HG02798 (cell line): Measurements from ENCODE around the gene SMPD1.

Experiments used
- ATAC-seq: cut with Tn5 transposase; IDR thresholded peaks from one replicate; pipeline ENCODE4 v1.9.1; 2021; ENCODE audit warnings: mild to moderate bottlenecking; ENCODE audit not compliant: unreplicated experiment, poor library complexity

SMPD1 gene

DNA sequence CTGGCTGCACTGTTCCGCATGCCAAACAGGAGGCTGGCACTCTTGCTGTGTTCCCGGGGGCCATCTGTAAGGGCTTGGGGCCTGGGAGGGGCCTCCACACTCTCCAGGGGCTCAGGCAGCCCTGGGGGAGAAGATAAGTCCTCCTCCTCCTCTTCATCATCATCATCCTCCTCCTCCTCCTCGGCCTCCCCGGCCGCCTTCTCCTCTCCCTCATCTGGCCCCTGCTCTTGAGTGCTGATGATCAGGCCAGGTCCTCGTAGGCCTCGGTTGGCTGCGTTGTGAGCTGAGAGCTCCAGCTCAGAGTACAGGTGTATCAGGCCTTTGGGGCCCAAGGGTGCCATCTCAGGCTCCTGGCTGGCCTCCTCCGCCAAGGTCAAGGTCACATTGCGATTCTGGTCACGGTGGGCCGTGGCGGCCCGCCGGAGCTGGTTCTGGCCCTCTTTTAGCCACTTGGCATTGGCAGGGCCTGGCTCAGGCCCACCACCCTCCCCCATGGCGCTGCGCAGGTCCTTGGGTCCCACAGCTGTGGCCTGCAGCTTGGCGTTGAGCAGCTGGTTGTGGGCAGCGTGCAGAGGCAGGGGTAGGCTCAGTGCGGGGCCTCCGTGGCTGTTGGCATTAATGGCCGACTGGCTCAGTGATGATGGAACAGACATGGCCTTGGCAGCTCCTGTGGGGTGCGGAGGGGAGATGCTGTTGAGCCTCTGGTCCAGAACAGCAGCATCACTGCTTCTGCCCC, 20.6 kb downstream of the SMPD1 start:
- ATAC-seq: no peak

DNA sequence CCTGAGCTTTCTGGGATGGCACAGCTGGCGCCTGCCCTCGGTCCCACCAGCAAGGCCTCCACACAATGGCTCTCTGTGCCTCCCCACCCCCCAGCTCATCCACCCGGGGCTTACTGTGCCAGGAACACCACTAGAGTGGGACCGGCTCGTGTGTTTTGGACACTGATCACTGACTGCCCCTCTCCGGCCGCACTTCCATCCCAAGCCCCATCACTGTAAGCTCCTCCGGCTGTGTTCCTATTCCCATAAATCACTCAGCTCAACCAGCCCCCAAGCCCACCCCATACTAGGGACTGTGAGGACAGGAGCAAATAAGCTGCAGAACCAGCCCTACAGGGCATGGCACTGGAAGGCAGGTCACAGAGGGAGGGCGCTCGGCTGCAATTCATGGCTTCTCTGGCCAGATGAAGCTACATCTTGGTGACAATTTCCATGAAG, 21.3 kb downstream of the SMPD1 start:
- no peak for ATAC-seq

DNA sequence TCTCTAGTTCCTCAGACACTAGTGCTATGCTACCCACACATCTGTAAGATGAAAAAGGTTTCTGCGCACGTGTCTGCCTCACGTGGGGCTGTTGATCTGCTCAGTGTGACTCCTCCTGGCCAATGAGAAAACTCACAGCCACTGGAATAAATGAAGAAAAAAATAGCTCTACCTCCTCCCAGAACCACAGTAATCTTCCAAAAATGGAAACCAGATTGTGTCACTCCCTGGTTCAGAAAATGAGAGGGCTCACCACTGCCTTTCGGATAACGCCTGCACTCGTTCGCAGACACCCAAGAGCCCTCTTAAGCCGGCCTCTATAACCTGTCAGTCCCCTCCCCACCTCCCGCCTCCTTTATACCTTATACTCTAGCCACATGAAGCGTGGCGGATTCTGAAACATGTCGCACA, 23.5 kb downstream of the SMPD1 start:
- ATAC-seq: no peak

DNA sequence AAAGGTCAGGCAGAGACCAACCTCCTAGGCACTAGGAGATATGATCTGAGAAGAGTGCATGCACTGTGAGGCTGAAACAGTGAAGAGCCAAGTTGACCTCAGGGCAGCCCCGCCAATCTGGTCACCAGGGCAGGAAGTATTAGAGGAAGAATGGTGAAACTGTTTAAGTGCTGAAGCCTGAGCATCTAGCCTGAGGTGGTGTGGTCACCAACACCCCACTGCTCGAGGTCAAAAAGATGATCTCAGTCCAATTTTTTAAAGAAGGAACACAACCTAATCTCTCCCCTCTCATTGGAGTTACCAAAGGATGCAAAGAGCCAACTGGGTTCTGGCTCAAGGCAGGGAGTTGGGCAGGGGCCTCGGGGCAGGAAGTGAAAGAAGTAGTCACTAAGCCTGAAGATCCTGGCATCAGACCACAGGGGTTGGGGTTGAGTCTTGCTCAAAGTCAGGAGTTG, 24.6 kb downstream of the SMPD1 start:
- no peak for ATAC-seq

DNA sequence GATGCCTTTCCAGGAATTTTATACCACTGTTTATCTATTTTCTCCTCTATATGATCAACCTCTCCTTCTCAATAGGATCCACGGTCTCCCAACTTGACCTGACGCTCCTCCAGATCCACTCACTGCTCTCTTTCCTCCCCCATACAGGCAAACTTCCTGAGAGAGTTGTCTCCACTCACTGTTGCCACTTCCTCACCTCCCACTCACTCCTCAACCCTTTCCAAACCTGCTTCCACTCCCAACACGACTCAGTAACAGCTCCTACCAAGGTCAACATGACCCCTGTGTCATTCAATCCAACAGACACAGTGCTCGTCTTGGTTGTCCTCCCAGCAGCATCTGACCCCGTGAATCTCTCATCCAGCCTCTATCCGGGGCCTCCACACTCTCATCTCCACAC, 25.5 kb downstream of the SMPD1 start:
- no peak for ATAC-seq

DNA sequence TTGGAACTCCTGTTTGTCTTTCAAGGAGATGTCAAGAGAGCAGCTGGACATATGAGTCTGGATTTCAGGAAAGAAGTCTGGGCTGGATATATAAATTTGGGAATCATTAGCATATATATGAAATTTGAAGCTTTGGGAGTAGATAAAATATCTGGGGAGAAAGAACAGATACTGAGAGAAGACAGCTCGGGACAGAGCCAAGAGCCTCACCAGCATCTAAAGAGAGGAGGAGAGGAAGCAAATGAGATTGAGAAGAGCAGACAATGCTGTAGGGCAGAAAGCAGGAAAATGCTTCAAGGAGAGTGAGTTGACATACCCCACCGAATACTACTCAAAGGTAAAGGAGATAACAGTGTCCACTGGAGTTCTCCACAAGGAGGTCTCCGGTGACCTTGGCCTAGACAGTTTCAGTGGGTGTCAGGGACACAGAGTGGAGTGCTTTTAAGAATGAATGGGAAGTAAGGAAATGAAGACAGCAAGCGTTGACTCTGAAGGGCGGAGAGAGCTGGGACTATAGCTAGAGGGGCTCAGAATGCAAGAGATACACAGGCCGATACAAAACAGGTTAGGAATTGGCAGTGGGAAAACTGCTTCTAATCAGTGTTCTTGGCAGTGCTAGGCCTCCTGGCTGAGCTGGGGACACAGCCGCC, 27.8 kb downstream of the SMPD1 start:
- no peak for ATAC-seq

DNA sequence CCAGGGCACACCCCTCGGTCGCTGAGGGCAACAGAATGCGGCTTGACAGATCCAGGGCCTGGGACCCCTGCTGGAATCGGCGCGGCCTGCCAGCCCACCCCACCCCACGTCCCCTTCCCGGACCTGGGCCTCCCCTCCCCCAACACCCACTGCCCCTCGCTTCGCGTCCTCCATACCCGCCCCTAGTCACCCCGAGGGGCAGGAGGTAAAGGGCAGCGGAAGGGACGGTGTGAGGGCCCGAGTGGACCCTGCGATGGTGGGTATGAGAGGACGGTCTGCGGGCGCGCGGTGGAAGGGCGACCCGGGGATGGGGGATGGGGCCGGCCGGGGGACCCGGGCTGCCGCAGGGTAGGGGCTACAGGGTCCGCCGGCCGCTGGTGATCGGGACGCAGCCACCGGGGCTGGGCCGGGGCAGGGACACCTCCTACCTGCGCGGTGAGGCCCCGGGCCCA, 28.3 kb downstream of the SMPD1 start:
- ATAC-seq: no peak

DNA sequence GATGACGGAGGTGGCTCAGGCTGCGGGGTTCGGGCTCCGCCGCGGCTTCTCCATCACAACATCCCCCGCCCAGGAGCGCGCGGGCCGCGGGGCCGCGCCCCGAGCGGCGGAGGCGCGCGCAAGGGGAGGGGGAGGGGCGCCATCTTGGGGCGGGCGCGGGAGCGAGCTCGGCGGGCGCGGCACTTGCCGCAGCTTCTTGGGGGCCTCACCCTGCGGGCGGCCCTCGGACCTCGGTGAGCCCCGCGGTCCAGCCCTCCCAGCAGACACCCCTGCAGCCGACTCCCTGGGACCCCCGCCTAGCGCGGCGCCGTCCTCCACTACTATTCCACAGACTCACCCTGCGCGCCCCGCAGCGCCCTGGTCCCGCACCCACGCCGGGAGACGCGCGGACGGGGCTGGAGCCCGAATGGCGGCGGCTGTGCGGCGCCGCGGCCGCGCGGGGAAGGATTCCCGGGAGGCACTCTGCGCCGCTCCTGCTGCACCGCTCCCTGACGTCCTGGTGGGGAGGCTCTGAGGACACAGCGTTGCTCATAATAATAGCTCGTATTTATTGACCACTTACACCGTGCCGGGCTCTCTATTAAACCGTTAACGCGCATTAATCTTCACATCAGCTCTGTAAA, 28.8 kb downstream of the SMPD1 start, which contains the start of gene APBB1:
Gene APBB1, minus strand, starts transcription at position 86 of the 623 bp plus-strand sequence. CDS start 7,747 bp downstream, outside the sequence.
- peak; percentile 78 for ATAC-seq

DNA sequence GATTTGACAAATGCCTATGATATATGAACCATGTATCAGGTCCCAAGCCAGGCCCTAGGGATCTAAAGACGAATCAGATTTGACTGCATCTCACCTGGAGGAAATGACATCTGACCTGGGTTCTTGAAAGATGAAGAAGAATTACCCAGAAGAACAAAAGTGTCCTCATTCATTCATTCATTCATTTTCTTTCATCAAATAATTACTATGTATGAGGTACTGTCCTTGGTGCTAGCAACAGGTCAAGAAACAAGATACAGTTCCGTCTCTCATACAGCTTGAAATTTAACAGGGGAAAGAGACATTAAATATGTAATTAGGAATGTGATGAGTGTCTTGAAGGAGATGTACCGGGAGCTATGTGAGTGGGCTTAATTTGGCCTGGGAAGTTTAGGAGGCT, 30.4 kb downstream of the SMPD1 start:
- ATAC-seq: no peak

DNA sequence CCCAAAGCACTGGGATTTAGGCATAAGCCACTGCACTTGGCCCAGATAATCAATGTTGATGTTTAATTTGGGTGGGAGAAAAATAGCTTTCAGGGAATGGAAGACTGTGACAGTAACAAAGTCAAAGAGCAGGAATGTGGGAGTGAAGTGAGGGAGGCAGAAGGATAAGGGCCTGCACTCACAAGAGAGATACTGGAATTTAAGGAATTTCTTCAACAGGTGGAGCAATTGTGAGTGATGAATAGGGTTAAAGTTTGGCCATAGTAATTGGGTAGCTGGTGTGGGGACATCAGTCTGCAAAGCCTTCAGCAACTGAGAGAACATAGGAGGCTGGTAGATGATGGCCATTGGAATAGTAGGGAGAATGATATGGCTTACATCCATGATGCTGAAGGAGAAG, 37.2 kb downstream of the SMPD1 start:
- ATAC-seq: no peak

DNA sequence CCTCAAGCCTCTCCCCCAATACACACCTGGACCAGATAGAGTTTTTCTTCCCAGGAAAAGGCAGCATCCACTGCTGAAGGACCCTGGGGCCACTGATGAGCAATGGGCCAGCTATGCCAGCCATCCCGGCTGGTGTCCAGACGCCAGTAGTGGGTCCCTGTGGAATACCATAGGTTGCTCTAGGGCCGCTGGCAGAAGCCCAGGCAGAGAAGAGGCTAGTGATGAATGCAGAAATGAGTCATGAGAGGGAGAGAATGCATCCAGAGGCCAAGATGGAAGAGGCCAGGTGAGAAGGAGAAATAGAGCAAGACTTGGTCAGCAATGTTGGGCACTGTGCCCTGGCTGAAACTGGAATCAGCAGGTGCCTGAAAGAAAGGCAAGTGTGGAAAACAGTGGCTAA, 41.6 kb downstream of the SMPD1 start:
- no peak for ATAC-seq

DNA sequence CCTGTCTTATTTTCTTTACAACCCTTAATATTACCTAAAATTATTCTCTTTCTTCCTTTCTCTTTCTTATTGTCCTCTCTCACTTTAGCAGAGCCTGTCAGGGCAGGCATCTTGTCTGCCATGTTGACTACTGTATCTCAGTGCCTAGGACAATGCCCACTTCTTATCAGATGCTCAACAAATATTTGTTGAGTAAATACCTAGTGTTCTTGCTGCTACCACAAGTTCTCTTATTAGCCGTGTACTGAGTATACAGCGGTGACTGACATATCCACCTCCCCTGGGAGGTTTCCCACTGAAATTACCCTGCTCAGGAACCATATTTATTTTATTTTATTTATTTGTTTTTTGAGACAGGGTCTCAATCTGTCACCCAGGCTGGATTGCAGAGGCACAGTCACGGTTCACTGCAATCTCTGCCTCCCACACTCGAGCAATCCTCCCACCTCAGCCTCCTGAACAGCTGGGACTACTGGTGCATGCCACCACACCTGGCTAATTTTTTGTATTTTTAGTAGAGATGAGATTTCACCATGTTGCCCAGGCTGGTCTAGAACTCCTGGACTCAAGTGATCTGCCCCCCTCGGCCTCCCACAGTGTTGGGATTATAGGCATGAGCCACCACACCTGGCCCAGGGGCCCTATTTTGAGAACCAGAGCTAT, 43.9 kb downstream of the SMPD1 start:
- ATAC-seq: peak; percentile 39

DNA sequence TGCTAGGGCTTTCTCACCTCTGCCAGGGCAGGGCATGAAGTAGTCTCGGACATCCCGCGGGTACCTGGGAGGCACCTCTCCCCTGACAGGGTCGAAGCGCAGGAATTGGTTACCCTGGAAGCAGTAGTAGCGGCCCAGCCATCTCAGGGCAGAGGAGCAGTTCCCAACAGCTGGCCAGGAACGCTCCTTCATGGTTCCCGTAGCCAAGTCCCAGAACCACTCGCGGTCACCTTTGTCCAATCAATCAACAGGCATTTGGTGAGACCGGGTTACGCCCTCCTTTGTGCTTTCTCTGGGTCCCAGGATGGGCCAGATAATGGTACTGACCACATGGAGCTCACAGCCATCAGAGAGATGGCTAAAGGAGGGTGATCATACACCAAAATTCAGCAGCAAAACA, 47.1 kb downstream of the SMPD1 start:
- ATAC-seq: no peak

DNA sequence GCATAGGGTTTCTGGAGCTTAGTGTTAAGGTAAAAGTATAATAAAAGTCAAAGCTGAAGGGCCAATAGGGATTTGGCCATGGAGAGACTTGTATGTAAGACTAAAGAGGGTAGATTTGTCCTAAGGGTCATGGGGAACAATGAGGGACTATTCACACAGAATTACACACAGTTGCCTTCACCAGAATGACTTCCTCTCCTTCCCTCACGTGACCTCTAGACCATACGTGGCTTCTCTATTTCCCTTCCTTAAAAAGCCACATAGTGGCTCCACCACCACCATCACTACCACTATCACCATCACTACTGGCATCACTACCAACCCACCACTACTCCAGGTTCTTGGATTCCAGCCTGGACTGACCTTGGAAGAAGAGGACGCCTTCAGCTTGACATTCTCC, 47.7 kb downstream of the SMPD1 start:
- no peak for ATAC-seq

DNA sequence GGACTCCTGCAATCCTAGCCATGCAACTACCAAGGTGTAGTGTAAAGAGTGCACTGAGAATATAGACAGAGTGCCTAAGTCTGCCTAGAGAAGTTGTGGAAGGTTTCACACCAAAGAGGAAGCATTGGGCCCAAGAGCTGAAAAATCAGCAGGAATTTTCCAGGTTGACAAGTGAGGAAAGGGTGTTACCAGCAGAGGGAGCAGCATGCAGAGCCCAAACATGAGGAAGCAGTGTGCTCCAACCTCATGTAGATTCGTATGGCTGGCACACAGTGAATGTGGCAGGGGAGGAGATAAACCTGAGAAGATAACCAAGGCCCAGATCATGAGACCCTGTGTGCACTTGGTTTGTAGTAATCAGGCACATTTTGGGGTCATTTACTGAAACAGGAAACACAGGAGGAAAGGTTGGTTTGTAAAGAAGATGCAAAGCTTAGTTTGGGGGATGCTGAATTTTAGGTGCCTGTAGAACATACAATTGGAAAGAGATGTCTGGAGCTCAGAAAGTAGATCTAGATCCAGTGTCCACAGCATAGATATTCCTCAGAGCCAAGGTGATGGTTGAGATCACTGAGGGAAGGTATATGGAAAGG, 48.8 kb downstream of the SMPD1 start:
- ATAC-seq: no peak

DNA sequence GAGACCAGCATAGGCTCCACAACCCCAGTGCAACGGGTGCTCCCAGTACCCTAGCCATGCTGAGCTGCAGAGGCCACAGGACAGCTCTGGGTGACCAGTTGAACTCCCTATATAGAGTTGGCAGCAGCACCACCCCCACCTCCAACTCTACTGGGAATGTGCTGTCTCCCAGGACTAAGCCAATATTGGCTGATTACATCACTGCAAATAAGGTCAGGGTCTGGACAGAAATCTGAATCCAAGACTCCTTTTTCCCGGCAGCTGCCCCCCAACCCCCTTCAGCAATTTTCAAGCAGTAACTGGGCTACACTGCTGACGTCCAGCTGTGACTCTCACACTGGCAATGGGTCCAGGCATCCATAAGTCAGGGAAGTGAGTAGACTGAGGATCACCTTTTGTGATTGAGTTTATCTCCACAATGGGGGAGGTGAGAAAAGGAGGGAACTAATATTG, 50.7 kb downstream of the SMPD1 start, which contains the start of gene HPX:
Gene HPX, minus strand, starts transcription at position 82 of the 453 bp plus-strand sequence. Its CDS starts 24 bp downstream, at position 58.
- ATAC-seq: no peak

DNA sequence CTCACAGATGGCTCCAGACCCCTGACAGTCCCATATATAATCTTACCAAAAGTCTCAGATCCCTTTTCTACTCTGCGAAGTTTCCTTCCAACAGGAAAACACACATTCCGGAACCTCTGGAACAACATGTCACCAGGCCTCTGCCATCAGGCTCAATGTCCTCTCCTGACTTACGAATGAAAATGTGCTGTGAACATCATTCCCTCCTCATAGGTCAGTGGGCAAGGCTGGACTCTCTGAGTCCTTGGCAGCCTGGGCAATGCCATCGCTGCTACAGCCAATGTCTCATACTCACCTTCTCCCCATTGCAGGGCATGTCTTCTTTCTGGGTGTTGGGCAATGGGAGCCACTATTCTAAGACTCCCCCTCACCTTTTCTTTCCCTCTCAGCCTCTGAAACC, 52.2 kb downstream of the SMPD1 start:
- ATAC-seq: no peak

DNA sequence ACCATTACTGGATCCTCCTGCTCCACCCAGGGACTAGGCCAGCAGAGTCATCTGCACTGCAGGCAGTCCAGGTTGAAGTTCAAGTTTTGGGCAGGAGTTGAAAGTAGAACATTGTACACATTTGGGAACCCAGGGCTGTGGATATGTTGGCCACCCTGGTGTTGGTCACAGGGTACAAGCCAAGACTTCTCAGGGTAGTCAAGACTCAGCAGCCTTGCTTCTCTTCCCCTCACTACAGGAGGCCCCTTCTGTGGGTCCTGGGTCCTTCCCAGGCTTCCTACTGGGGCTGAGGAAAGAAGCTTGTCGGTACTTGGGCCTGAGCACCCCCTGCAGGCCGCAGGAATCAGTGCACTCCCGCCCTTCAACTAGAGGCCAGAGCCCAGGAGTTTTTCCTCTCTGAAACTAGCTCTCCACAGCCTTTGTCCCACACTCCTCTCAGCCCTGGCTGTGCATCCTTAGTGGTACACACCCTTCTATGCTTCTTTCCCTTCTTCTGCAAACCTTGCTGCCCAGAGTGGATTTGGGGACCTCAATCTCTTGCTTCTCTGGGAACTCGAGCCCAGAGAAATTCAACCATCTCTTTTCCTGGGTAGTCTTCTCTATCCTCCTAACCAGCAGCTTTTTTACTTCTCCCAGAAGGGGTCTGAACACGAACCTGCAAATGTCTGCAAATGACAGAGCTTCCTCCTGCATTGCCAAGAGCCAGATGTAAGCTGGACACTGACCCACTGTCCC, 53.2 kb downstream of the SMPD1 start:
- ATAC-seq: peak; percentile 84
